Epithelial cell of esophagus (primary cell): ENCODE results near the gene DEAF1.

Experiments used
- DNase-seq: peaks from one replicate; pipeline ENCODE4 v3.0.0; 2010; ENCODE audit warnings: low read depth
- H3K4me3 ChIP-seq: 2 replicates; pipeline ENCODE4 v1.5.1; 2011; ENCODE audit warnings: mild to moderate bottlenecking, low read length, control low read depth
- CTCF ChIP-seq: IDR thresholded peaks from 2 replicates; pipeline ENCODE4 v1.5.1; 2011; ENCODE audit warnings: low read depth, mild to moderate bottlenecking, low read length, control low read depth, inconsistent platforms; ENCODE audit not compliant: insufficient read depth; ENCODE audit errors: missing control alignments

DEAF1 gene

GRCh38 chr11:728901-729491 lies 34.0 kb upstream of the DEAF1 start:
- TF ChIP-seq CTCF = no peak
- H3K4me3 ChIP-seq = no peak overlapping the region
- no peak for DNase-seq

GRCh38 chr11:727859-728748 lies 33.1 kb upstream of the DEAF1 start:
- no peak overlapping the region for H3K4me3 ChIP-seq
- TF ChIP-seq CTCF = peak; percentile 89
- DNase-seq = peak; percentile 92

- DNase-seq = no peak
- no peak overlapping the region for H3K4me3 ChIP-seq
- TF ChIP-seq CTCF = no peak
Measured at GRCh38 chr11:727281-727701, 32.3 kb upstream of the DEAF1 start.

GRCh38 chr11:726278-727220 lies 31.5 kb upstream of the DEAF1 start:
- DNase-seq = peak; percentile 91
- TF ChIP-seq CTCF = no peak
- no peak overlapping the region for H3K4me3 ChIP-seq

GRCh38 chr11:725624-726202 lies 30.7 kb upstream of the DEAF1 start:
- TF ChIP-seq CTCF = no peak
- H3K4me3 ChIP-seq = no peak overlapping the region
- DNase-seq = no peak

- H3K4me3 ChIP-seq = no peak overlapping the region
- DNase-seq = no peak
- TF ChIP-seq CTCF = no peak
Measured at GRCh38 chr11:724778-725386, 29.9 kb upstream of the DEAF1 start.
